Left forelimb (tissue), 1 donor: ENCODE measurements around the gene ZSCAN2.

Source experiments
- DNase-seq: peaks from one replicate; pipeline ENCODE4 v3.0.0-alpha.2; 2018; ENCODE audit warnings: low spot score

Gene ZSCAN2

GRCh38 chr15:84671211-84671610 is 70.4 kb downstream of the ZSCAN2 start:
- no peak for DNase-seq
